ENCODE results near the gene LPP.

DNA sequence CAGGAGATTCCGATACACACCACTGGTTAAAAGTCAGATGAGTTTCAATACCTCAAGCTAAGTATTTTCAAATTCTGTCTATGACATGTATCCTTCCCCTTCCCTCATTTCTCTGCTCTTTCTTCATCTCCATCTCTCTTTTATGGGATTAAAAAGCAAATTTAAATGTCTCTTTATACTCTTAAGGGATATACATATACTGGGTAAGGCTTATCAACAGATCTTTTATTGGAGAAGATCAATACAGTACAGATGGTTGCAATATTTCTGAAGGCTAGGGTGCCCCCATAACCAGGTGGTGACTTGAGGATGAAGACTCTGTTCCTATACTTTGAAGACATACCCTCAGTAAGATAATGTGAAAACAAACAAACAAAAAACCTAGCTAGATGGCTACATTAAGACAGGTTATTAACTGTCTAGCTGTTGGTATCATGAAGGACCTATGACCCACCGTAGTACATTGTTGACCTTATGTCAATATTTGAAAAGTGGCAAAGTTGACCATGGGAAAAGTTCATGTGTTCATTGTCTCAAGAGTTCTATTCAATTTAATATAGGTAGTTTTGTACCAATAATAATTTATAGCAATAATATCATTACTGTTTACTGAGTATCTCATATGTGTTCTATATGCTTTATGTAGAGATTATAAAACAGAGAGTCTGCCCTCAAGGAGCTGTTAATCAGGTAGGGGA lies 319.8 kb downstream of the LPP start:
- no peak for TF ChIP-seq EP300 (IDR thresholded peaks at IDR 0.05)
- TF ChIP-seq, protein P1, sequence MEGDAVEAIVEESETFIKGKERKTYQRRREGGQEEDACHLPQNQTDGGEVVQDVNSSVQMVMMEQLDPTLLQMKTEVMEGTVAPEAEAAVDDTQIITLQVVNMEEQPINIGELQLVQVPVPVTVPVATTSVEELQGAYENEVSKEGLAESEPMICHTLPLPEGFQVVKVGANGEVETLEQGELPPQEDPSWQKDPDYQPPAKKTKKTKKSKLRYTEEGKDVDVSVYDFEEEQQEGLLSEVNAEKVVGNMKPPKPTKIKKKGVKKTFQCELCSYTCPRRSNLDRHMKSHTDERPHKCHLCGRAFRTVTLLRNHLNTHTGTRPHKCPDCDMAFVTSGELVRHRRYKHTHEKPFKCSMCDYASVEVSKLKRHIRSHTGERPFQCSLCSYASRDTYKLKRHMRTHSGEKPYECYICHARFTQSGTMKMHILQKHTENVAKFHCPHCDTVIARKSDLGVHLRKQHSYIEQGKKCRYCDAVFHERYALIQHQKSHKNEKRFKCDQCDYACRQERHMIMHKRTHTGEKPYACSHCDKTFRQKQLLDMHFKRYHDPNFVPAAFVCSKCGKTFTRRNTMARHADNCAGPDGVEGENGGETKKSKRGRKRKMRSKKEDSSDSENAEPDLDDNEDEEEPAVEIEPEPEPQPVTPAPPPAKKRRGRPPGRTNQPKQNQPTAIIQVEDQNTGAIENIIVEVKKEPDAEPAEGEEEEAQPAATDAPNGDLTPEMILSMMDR (IDR thresholded peaks at IDR 0.05): no peak
